H1 (cell line): Measurements from ENCODE around the gene BACE2.

Experiments
- GABPA ChIP-seq: IDR thresholded peaks from 2 replicates; pipeline ENCODE4 v1.6.1; 2011; ENCODE audit warnings: mild to moderate bottlenecking, low read length, moderate library complexity, borderline replicate concordance; ENCODE audit not compliant: insufficient read depth
- KDM5A ChIP-seq: fragments of 200-600 bp; IDR thresholded peaks from 2 replicates; pipeline ENCODE4 v1.7.1; 2012; ENCODE audit warnings: mild to moderate bottlenecking, low read length, inconsistent platforms, mixed read lengths
- POLR2A ChIP-seq, 2 experiments: IDR thresholded peaks; 1 replicate in 1 of 2; 2 replicates in 1 of 2; pipeline ENCODE4 v1.6.1; 2011; ENCODE audit warnings: low read depth in 2 of 2, low read length in 2 of 2, mild to moderate bottlenecking in 2 of 2; ENCODE audit errors: control extremely low read depth in 1 of 2
- RAD21 ChIP-seq, 2 experiments: IDR thresholded peaks in 1 of 2; conservative IDR thresholded peaks in 1 of 2; 2 replicates each; pipeline ENCODE4 v1.6.1; 2011; ENCODE audit warnings: low read depth in 2 of 2, low read length in 2 of 2, improper control_type of control experiment in 1 of 2, inconsistent platforms in 1 of 2, mild to moderate bottlenecking in 1 of 2, moderate library complexity in 1 of 2
- RBBP5 ChIP-seq: IDR thresholded peaks from 2 replicates; pipeline ENCODE4 v1.7.1; 2012; ENCODE audit warnings: low read depth, mild to moderate bottlenecking, inconsistent platforms, low read length, moderate library complexity, borderline replicate concordance
- RFX5 ChIP-seq: IDR thresholded peaks from 2 replicates; pipeline ENCODE4 v1.6.1; 2011; ENCODE audit warnings: low read depth, low read length, improper control_type of control experiment, borderline replicate concordance
- TAF1 ChIP-seq: IDR thresholded peaks from 2 replicates; pipeline ENCODE4 v1.6.1; 2011; ENCODE audit warnings: mild to moderate bottlenecking, low read depth, low read length
- TF ChIP-seq, protein P1 (sequence below), 3 experiments: IDR thresholded peaks; 1 replicate in 2 of 3; 2 replicates in 1 of 3; pipeline versions ENCODE4 v1.5.1 to v1.6.1; 2011; ENCODE audit warnings: low read length in 3 of 3, mild to moderate bottlenecking in 3 of 3, inconsistent platforms in 2 of 3, low read depth in 1 of 3, moderate library complexity in 1 of 3; ENCODE audit not compliant: insufficient read depth in 1 of 3; ENCODE audit errors: control extremely low read depth in 1 of 3

DNA sequence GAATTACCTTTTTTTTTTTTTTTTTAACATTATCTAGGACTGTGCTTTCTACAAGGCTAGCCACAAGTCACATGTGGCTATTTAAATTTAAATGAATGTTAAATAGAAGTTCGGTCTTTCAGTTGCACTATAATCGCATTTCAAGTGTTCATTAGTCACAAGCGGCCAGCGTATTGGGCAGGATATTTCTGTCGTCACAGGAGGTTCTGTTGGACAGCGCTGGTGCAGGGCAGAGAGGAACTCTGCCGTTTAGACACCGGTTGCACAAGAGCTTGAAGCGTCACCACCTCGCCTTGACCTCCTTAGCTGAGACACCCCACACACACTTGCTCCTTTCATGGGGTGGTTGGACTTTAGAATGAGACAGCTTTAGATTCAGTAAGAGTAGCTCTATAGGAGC lies 64.1 kb downstream of the BACE2 start:
- no peak for TF ChIP-seq RFX5
- TF ChIP-seq, protein P1, sequence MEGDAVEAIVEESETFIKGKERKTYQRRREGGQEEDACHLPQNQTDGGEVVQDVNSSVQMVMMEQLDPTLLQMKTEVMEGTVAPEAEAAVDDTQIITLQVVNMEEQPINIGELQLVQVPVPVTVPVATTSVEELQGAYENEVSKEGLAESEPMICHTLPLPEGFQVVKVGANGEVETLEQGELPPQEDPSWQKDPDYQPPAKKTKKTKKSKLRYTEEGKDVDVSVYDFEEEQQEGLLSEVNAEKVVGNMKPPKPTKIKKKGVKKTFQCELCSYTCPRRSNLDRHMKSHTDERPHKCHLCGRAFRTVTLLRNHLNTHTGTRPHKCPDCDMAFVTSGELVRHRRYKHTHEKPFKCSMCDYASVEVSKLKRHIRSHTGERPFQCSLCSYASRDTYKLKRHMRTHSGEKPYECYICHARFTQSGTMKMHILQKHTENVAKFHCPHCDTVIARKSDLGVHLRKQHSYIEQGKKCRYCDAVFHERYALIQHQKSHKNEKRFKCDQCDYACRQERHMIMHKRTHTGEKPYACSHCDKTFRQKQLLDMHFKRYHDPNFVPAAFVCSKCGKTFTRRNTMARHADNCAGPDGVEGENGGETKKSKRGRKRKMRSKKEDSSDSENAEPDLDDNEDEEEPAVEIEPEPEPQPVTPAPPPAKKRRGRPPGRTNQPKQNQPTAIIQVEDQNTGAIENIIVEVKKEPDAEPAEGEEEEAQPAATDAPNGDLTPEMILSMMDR (IDR thresholded peaks at IDR 0.05; ENCODE audit: control extremely low read depth in 1 of 3, insufficient read depth in 1 of 3, low read depth in 1 of 3, low read length in 3 of 3) = no peak
- TF ChIP-seq POLR2A (IDR thresholded peaks at IDR 0.05; ENCODE audit: control extremely low read depth in 1 of 2, low read depth in 2 of 2, low read length in 2 of 2) = no peak
- no peak for TF ChIP-seq GABPA
- TF ChIP-seq RAD21 (IDR thresholded peaks at IDR 0.05 in 1 of 2, conservative IDR thresholded peaks at IDR 0.05 in 1 of 2; ENCODE audit: low read depth in 2 of 2, low read length in 2 of 2) = no peak
- no peak for TF ChIP-seq KDM5A
- TF ChIP-seq RBBP5 = no peak
- TF ChIP-seq TAF1 = no peak
